Endothelial cell (in vitro differentiated cells): ENCODE results near the gene C1orf226. TPM values are rescaled to one million over a fixed set of nuclear protein-coding genes. Genes with fewer than 3 reads are reported as not detected.

Experiments
- DNase-seq: peaks from one replicate; pipeline ENCODE4 v3.0.0; 2021; ENCODE audit warnings: low spot score
- H3K27ac Mint-ChIP-seq: one replicate; pipeline ENCODE4 v1.8.0; 2021; ENCODE audit warnings: mixed read lengths, inconsistent platforms; ENCODE audit not compliant: unreplicated experiment
- H3K27me3 Mint-ChIP-seq: one replicate; pipeline ENCODE4 v1.8.0; 2021; ENCODE audit warnings: mild to moderate bottlenecking, moderate library complexity, mixed read lengths, inconsistent platforms; ENCODE audit not compliant: unreplicated experiment
- H3K36me3 Mint-ChIP-seq: one replicate; pipeline ENCODE4 v1.8.0; 2021; ENCODE audit warnings: mild to moderate bottlenecking, low read depth, mixed read lengths, inconsistent platforms; ENCODE audit not compliant: unreplicated experiment
- H3K4me1 Mint-ChIP-seq: one replicate; pipeline ENCODE4 v1.8.0; 2021; ENCODE audit warnings: mild to moderate bottlenecking, mixed read lengths, inconsistent platforms; ENCODE audit not compliant: unreplicated experiment
- H3K4me3 Mint-ChIP-seq: one replicate; pipeline ENCODE4 v1.8.0; 2021; ENCODE audit warnings: mild to moderate bottlenecking, mixed read lengths, inconsistent platforms; ENCODE audit not compliant: unreplicated experiment
- H3K9me3 Mint-ChIP-seq: one replicate; pipeline ENCODE4 v1.8.0; 2021; ENCODE audit warnings: mixed read lengths, inconsistent platforms; ENCODE audit not compliant: unreplicated experiment
- long read RNA-seq: library from polyadenylated mRNA; unstranded; transcript quantifications from one replicate; pipeline ENCODE4 v2.0.0, GENCODE V29; 2020; ENCODE audit not compliant: unreplicated experiment
- total RNA-seq: library from RNA; stranded (reverse); fragmentation: NEBNext Ultra II Directional; extraction: Animal tissue kit (Norgen Biotek cat#: 25700); gene quantifications from one replicate; pipeline ENCODE4 v1.2.1, GENCODE V29; 2021; ENCODE audit not compliant: unreplicated experiment
- TF ChIP-seq, protein P1 (sequence below): fragments of 200-600 bp; sonication (generic); IDR thresholded peaks from one replicate; pipeline ENCODE4 v1.5.0; 2021; ENCODE audit warnings: antibody characterized with exemption; ENCODE audit not compliant: unreplicated experiment

Gene C1orf226, protein sequence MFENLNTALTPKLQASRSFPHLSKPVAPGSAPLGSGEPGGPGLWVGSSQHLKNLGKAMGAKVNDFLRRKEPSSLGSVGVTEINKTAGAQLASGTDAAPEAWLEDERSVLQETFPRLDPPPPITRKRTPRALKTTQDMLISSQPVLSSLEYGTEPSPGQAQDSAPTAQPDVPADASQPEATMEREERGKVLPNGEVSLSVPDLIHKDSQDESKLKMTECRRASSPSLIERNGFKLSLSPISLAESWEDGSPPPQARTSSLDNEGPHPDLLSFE
- total RNA-seq: 28.2 TPM
- long read RNA-seq, partial matches to known transcripts: 0 of 4 reads
- long read RNA-seq, other reads (novel, unspliced or antisense): 4 of 4 reads

DNA sequence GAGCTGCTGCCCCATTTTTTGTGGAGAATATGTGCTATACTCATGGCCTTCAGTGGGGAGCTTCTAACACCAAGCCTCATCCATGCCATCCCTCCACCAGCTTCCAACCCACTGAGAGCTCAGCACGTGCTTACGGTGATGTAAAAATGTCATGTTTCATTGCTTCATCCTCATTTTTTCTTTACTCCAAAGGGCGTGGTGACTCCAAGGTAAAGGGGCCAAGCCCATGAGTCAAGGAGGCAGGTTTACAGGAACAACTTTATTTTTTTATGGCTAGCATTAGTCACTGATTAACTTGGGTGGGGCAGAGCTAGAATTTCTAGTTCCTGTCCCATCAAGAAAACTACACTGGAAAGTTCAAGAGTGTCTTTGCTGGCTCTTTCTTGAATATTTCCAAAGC lies at the start of gene C1orf226:
Gene C1orf226, plus strand, starts transcription at position 346 of the 400 bp plus-strand sequence. CDS start 174 bp downstream, outside the sequence.
- DNase-seq: no peak
- peaks cover 8% of the 10 kb centered on the region for H3K27me3 Mint-ChIP-seq
- H3K4me3 Mint-ChIP-seq: no peak within 1 kb of the TSS
- H3K36me3 Mint-ChIP-seq: peaks cover 34% of the 10 kb centered on the region
- TF ChIP-seq, protein P1, sequence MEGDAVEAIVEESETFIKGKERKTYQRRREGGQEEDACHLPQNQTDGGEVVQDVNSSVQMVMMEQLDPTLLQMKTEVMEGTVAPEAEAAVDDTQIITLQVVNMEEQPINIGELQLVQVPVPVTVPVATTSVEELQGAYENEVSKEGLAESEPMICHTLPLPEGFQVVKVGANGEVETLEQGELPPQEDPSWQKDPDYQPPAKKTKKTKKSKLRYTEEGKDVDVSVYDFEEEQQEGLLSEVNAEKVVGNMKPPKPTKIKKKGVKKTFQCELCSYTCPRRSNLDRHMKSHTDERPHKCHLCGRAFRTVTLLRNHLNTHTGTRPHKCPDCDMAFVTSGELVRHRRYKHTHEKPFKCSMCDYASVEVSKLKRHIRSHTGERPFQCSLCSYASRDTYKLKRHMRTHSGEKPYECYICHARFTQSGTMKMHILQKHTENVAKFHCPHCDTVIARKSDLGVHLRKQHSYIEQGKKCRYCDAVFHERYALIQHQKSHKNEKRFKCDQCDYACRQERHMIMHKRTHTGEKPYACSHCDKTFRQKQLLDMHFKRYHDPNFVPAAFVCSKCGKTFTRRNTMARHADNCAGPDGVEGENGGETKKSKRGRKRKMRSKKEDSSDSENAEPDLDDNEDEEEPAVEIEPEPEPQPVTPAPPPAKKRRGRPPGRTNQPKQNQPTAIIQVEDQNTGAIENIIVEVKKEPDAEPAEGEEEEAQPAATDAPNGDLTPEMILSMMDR: no peak
- peaks cover 26% of the 10 kb centered on the region for H3K4me1 Mint-ChIP-seq
- no peaks in the 10 kb centered on the region for H3K9me3 Mint-ChIP-seq
- no peak within 1 kb of the TSS for H3K27ac Mint-ChIP-seq

DNA sequence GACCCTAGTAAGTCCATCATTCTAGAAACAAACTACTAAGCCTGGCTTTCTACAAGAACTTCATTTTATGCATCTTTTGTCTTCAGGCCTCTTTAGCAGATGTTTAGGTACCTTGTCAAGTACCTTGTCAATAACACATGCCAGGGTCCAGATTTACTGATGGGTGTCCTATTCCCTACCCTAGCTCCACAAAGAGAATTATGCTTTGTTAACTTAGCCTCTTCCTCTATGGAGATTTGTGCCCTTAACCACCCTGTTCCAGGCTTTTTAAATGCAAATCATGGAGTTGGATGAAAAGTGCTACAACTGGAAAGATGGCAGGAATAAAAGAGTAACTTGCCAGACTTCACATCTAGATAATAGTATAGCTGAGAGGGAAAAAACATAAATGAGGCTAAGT lies 47.5 kb upstream of the C1orf226 start:
- Mint-ChIP-seq H3K4me1 (peaks cover 21% of the 10 kb centered on the region), H3K27me3 (peaks cover 1% of the 10 kb centered on the region), H3K9me3 (no peaks in the 10 kb centered on the region), H3K27ac (no peak overlapping the region), H3K4me3 (no peak overlapping the region), H3K36me3 (no peaks in the 10 kb centered on the region)
- DNase-seq: no peak
- TF ChIP-seq, protein P1: no peak

DNA sequence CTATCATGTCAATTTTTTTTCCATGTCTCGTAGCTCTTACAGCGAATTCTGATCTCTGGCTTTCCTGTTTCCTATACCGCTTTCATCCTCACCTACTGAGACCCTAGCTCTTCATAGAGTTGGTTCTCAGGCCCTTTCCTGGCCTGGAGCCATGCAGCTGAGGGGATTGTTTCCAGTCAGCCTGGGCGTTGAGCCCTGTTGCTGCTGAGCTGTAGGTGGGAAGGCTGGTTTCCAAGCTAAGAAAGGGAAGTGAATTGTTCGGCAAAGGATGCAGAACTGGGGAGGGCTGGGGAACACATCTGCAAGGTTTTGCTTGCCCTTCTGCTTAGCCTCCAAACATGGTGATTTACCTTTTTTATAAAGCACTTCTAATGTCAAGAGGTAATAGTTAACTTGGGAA lies 46.4 kb upstream of the C1orf226 start:
- TF ChIP-seq, protein P1: no peak
- peaks cover 1% of the 10 kb centered on the region for H3K27me3 Mint-ChIP-seq
- H3K4me3 Mint-ChIP-seq: no peak overlapping the region
- H3K9me3 Mint-ChIP-seq: no peaks in the 10 kb centered on the region
- H3K36me3 Mint-ChIP-seq: no peaks in the 10 kb centered on the region
- peak; percentile 8 for DNase-seq
- H3K4me1 Mint-ChIP-seq: peaks cover 21% of the 10 kb centered on the region
- H3K27ac Mint-ChIP-seq: no peak overlapping the region

DNA sequence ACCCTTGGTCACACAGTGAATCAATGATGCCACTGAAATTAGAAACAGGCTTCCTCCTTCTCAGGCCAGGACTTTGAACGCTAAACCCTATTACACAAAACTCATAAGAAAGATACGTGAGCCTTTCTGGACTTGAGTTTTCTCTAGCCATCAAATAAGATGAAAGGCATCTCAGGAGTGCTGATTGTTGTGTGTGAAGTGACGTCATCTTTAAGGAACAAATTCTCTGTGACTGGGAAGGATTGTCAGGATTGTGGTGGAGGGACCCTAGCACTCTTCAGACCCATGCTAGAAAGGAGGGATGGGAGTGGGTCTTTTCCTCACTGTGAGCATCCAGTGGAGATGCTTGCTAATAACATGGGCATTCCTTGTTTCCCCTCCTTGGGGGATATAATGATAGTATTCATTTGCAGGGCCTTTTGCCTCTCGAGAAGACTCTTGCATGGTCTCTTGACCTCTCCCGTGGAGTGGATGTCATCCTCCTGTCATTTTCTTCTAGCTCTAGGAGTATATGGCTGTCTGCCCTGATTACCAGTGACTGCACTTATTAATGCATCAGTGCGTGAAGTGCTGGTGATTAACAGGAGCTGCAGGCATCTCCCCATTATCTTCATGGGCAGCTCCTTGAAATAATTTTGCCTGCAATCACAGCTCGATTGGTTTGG lies 44.8 kb upstream of the C1orf226 start:
- Mint-ChIP-seq H3K4me1 (peaks cover 23% of the 10 kb centered on the region), H3K36me3 (no peaks in the 10 kb centered on the region), H3K27me3 (peaks cover 1% of the 10 kb centered on the region), H3K4me3 (no peak overlapping the region), H3K9me3 (no peaks in the 10 kb centered on the region), H3K27ac (no peak overlapping the region)
- TF ChIP-seq, protein P1: no peak
- DNase-seq: no peak

DNA sequence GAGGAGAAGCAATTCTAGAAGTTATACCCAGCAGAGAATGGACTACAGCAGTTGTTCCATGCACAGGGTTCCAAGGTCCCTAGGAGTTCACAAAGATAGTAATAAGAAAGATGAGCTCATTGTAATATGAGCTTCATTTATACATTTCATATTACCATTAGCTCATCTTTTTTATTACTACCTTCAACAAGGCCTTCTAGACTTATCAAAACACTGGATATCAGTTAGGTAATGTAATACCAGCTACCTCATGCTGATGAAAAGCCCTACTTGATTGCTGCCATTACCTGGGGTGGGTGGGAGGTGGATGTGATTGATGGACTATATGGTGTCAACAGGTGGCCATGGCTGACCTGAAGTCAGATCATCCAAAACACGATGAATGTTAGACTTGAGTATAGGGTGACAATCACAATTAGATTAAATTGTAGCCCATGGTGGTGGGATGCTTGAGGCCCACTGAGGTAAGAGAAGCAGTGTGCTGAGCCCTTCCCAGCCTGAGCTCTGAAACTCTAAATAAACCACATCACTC lies 39.0 kb upstream of the C1orf226 start:
- H3K27me3 Mint-ChIP-seq: no peaks in the 10 kb centered on the region
- H3K36me3 Mint-ChIP-seq: peaks cover 16% of the 10 kb centered on the region
- no peaks in the 10 kb centered on the region for H3K9me3 Mint-ChIP-seq
- peaks cover 3% of the 10 kb centered on the region for H3K4me1 Mint-ChIP-seq
- no peak for DNase-seq
- H3K4me3 Mint-ChIP-seq: no peak overlapping the region
- no peak overlapping the region for H3K27ac Mint-ChIP-seq
- TF ChIP-seq, protein P1: no peak
